GM10266 (cell line): ENCODE results near the gene NME3.

ENCODE experiments used
- DNase-seq: peaks from one replicate; pipeline ENCODE4 v3.0.0; 2012; ENCODE audit errors: extremely low spot score
- CTCF ChIP-seq: IDR thresholded peaks from 2 replicates; pipeline ENCODE4 v1.5.1; 2012; ENCODE audit warnings: mild to moderate bottlenecking, low read depth; ENCODE audit not compliant: control insufficient read depth, insufficient read depth; ENCODE audit errors: missing control alignments

The NME3 gene

GRCh38 chr16:1766231-1766630, 5.1 kb downstream of the NME3 start:
- no peak for DNase-seq
- TF ChIP-seq CTCF = no peak

- no peak for DNase-seq
- TF ChIP-seq CTCF = no peak
These were observed 5.5 kb downstream of the NME3 start for GRCh38 chr16:1765826-1766225.

GRCh38 chr16:1764971-1765370, 6.4 kb downstream of the NME3 start:
- no peak for DNase-seq
- no peak for TF ChIP-seq CTCF

DNA sequence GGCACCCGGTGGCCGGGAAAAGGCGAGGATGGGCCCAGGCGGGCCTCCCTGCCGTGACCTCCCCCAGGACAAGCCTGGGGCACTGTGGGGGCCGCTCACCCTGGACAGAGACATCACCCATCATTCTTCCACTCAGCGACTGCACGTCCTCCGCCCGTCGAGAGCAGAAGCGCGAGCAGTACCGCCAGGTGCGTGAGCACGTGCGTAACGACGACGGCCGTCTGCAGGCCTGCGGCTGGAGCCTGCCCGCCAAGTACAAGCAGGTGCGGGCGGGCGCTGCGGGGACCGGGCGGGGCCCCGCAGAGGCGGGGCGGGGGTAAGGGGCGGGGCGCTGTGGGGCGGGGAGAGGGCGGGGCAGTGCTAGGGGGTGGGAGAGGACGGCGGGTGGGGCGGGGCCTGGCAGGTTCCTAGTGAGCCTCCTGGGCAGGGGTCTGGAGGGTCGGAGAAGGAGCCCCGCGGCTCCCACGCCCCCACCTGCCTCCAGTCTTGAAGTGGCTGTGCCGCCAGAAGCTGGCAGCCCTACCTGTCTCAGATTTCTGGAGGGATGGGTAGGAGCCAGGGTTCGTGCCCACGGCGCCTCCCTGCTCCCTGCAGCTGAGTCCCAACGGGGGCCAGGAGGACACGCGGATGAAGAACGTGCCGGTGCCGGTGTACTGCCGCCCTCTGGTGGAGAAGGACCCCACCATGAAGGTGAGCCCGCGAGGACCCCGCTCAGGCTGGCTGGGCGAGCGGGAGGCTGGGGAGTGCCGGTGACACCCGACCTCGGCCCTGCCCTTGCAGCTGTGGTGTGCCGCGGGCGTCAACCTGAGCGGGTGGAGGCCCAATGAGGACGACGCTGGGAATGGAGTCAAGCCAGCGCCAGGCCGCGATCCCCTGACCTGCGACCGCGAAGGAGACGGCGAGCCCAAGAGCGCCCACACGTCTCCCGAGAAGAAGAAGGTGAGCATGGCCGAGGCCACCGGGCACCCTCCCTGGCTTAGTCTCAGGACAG, 7.5 kb downstream of the NME3 start:
- DNase-seq = no peak
- no peak for TF ChIP-seq CTCF

- TF ChIP-seq CTCF = no peak
- DNase-seq = no peak
These were observed 8.3 kb downstream of the NME3 start for GRCh38 chr16:1762879-1763520.

DNA sequence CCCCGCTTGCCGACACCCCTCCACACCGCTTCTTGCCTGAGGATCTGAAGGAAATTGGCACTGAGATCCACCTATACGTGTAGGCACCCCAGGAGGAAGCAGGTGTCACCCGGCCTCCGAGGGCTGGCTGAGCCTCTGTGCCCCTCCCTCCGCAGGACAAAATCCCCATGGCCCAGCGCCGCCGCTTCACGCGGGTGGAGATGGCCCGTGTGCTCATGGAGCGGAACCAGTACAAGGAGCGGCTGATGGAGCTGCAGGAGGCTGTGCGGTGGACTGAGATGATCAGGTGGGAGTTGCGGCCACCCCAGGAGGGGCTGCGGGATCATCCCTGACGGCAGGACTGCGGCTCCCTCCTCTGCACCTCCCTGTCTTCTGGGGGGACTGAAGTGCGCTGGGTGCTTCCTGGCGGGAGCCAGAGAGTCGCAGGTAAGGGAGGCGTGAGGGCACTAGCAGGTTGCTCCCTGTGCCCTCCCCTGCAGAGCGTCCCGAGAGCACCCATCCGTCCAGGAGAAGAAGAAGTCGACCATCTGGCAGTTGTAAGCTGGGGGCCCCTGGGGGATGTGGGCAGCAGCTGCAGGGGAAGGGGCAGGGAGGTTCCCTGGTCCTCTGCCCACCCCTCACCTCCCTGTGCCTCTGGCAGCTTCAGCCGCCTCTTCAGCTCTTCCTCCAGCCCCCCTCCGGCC, 9.0 kb downstream of the NME3 start:
- no peak for DNase-seq
- TF ChIP-seq CTCF = no peak
